RPMI7951 (cell line): ENCODE results near the gene PPM1F. TPM values are rescaled to one million over a fixed set of nuclear protein-coding genes. Genes with fewer than 3 reads are reported as not detected.
"Not testable (repeated sequence)": the region's sequence is repeated elsewhere in the genome, so short reads cannot be mapped to it uniquely, and the experiment has no call there.

Source experiments
- DNase-seq: peaks from one replicate; pipeline ENCODE4 v3.0.0-alpha.2; 2012; ENCODE audit warnings: low read depth
- total RNA-seq: library from RNA; depleted of rRNA; stranded (reverse); fragments of >200 nt; shearing (Covaris generic); gene quantifications from 2 replicates; pipeline ENCODE4 v1.2.3, GENCODE V29; 2014

The PPM1F gene
- total RNA-seq, 1 experiment from 2014 or later = 13.5 TPM

DNA sequence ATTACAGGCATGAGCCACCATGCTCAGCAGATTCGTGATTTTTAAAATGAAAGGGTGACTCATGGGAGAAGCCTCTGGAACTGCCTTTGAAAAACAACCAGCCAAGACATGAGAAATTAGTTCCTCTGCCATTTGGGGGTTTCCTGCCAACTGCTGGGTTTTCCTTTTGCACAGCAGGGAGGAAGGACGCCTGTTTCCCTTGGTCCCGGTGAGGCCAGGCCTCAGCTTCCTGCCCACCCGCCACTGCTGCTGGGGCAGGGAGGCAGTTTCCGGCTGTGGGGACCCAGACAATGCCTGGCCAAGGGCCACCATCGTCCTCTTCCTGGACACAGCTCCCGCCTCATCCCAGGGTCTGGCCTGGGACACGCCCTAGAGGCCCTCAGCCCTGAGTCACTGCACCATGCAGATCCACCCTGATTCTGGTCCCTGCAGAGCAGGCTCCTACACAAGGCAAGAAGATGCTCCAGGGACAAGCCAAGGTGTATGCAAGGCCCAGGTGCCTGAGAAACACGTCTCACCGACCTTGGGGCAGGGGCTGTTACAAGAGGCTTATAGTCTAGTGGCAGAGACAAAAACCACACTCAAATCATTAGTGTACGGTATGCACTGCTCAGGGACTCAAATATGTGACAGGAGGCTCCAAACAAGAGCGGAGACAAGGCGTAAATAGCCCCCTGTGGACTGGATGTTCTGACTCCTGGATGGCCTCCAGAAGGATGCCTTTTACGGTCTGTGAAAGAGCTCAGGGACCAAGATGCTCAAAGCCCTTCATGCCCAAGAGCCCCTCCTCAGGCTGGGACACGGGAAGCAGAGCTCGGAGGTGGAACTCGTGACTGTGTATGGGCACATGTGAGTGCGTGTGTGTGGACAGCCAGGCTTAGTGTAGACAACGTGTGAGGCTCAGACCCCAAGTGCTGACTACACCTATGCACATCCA lies 10.0 kb downstream of the PPM1F start:
- peak; percentile 89 for DNase-seq

DNA sequence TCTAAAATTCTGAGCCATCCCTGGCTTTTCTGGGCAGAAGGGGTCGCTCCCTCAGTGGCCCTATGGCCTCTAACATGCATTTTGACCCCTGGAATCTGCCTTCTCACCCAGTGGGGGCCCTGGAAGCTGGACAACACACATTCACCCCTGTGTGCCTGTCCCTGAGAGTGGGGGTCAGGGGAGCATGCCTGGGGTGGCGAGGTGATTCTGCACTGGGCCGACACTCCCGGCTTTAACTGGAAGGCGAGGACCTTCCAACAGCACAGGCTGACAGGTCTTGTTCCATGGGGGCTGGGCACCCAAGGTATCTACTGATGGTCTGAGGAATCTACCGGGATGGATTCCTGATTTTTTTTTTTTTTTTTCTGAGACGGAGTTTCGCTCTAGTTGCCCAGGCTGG lies 10.7 kb downstream of the PPM1F start:
- no peak for DNase-seq

DNA sequence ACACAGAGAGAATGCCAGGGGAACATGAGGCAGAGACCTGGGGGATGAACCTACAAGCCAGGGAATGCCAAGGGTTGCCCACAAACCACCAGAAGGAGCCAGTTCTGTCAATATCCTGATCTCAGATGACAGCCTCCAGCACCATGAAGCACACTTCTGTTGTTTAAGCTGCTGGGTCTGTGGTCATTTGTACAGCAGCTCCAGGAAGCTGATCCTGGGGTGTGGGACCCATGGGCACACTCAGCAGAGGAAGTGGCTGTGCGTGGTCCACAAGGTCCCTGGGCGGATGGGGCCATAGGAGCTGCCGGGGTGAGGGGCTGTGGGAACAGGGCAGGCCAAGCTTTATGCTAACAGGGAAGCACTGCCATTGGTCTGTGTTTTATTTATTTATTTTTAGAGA lies 12.1 kb downstream of the PPM1F start:
- peak; percentile 24 for DNase-seq

DNA sequence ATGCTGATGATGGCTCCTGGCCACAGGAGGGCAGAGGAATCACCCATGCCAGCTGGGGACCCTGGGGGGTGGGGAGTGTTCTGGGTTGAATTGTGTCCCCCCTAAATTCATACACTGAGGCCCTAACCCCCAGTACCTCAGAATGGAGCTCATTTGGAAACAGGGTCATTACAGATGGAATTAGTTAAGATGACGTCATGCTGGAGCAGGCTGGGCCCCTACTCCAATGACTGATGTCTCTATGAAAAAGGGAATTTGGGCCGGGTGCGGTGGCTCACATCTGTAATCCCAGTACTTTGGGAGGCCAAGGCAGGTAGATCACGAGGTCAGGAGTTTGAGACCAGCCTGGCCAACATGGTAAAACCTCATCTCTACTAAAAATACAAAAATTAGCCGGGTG lies 12.7 kb downstream of the PPM1F start:
- not testable (repeated sequence) for DNase-seq

- no peak for DNase-seq
Measured at GRCh38 chr22:21939461-21939913, 13.2 kb downstream of the PPM1F start.

DNA sequence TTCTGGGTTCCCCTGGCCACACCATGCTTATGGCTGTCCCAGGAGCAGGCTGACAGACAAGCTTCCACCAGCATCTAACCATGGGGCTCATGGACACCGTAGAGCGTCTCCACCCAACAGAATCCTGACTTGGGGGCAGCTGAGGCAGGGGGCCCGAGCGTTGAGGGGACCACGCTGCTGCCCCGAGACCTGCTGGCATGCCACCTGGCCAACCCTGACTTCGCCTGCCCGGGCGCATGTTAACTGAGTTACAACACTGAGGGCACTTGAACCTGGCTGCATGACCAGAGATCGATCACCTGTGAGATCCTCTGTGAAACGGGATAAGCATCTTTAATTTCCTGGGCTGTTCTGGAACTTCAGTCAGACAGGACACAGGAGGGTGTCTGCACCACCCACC lies 13.7 kb downstream of the PPM1F start:
- no peak for DNase-seq

DNA sequence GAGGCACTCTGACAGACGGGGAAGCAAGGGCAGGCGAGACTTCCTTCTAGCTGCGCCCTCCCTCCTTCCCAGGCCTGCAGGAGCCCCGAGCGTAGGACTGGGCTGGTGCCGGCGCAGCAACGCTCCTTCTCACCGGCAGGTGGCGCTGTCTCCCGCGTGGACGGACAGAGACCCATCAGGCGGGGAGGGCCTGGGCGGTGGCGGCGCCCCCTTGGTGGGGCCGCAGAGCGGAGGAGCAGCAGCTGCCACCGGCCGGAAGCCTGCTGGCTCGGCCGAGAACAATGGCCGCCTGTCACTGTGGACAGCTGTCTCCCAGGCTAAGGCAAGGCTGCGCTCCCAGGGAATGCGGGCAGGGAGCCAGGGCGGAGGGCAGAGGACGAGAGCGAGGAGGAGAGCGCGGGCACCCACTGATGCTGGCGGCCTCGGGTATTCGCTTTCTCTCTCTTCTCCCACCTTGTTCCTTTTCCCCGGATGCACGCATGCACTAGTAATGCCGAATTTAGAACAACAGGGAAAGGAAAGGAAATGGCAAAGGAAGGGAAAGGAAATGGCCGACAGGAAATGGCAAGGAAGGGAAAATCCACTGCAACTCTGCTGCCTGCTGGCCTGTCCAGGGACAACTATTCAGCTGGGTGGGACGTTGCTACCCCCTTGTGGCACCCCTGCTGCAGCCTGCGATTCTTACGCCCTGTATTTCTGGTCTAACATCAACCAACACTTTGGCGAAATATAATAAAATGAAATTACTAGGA lies 14.4 kb downstream of the PPM1F start:
- DNase-seq = peak; percentile 84

DNA sequence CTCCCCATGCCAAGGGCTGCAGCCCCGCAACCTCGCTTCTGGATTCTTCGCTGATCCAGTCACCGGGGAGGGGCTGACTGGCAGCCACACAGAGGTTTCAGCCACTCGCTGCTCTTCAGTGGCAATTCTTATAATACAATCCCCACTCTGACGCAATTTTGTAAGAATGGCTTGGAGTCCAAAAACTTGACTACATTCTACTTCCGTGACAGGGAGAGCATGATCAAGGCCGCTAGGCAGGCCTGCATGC lies 14.9 kb downstream of the PPM1F start:
- DNase-seq = no peak

GRCh38 chr22:21937041-21937820 lies 15.4 kb downstream of the PPM1F start:
- peak; percentile 13 for DNase-seq

DNA sequence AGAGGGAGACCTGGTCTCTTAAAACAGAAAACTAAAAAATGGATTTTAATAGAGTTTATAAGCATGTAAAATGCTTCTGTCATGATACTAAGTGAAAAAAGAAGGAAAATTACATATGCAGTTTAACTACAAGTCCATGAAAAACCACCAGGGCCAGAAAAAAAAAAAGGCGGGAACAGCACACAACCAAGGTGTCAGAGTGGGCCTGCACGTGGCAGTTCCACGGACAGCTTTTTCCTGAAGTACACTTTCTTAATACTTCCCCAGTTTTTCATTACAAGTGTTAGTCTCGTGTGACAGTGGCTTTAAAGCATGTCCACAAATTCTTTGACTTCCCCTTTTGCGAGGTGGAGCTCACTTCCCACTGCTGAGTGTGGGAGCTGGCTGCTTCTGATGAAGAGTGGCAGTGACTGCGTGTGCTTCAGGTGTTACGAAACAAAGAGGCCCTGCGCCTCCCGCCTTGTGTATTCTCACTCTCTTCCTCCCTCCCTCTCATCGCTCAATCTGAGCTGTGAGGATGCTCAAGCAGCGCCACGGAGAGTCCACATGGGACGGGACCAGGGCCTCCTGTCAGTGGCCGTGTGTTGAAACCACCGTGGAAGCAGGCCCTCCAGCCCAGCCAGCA lies 16.4 kb downstream of the PPM1F start:
- DNase-seq = no peak

GRCh38 chr22:21933910-21934309 lies 18.7 kb downstream of the PPM1F start:
- no peak for DNase-seq

GRCh38 chr22:21933413-21933812 lies 19.2 kb downstream of the PPM1F start:
- DNase-seq = no peak

GRCh38 chr22:21932347-21932746 lies 20.3 kb downstream of the PPM1F start:
- DNase-seq = no peak

GRCh38 chr22:21931056-21931455 lies 21.6 kb downstream of the PPM1F start:
- DNase-seq = no peak

GRCh38 chr22:21929253-21929652 lies 23.4 kb downstream of the PPM1F start:
- no peak for DNase-seq

GRCh38 chr22:21928048-21928447 lies 24.6 kb downstream of the PPM1F start:
- no peak for DNase-seq

DNA sequence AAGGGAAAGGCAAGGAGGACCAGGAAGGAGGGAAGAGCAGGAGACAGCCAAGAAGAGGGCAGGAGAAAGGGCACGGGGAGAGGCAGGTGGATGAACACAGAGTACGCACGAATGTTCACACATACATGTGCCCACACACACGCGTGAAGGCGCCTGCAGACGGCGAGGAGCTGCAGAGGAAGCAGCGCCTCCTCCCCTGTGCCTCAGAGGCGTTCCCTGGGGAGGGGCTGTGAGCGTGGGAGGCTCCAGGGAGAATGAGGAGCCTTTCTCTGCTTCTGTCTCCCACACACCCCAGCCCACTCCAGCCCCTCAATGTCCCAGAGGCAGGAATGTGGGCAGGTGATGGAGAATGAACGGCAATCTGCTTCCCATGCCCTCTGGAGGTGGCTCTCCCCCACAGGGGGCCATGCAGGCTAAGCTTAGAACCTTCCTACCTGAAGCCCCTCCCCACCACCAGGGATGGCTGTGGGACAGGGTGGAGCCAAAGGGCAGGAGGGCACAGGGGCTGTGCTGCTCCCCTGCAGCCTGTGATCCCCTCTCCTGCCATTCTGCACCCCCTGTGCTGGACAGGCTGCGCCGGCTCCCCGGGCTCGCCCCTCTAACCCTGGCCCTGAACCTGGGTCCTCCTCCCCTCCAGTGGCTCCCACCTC lies 25.3 kb downstream of the PPM1F start:
- DNase-seq = no peak

DNA sequence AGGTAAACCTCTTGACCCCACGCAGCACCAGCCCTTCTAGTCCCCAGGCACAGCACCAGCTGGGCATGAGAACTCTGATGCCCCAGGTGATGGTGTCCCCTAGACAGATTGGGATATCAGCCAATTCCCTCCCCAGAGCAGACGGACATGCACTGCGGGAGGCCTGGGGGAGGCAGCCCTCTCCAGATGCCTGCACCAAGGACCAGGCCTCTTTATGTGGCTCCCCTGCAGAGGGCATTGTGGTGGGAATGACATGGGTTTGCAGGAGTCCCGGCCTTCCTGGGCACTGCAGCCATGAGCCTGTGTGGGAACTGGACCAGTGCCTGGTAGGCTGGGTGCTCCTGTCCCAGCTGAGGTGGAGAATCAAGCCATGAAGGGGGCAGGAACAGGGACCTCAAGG lies 25.9 kb downstream of the PPM1F start:
- no peak for DNase-seq

GRCh38 chr22:21923163-21923561 lies 29.5 kb downstream of the PPM1F start:
- DNase-seq = no peak

- no peak for DNase-seq
Measured at GRCh38 chr22:21922370-21923162, 30.1 kb downstream of the PPM1F start.

DNA sequence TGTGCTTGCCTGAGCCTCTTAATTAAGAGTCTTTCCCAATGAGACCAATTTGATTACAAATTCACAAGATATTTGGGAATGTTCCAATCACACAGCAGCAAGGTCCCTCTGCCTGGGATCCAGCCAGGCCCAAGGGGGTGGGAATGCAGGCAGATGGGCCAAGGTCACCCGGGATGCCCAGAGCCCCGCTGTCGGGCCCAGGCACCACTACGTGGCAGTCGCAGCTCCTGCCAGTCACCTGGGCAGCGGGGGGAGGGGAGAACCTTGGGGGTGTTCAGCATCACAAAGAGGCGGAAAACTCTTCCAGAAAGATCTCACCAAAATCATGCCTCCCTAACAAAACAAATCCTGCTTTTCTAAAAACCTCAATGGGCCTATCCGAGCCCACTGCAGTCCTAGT lies 30.9 kb downstream of the PPM1F start:
- DNase-seq = no peak
